Stimulated activated CD4-positive, alpha-beta T cell treated with anti-CD3 and anti-CD28 coated beads, Interleukin-4, amount 100 ng/mL, for 1 hour (primary cell): ENCODE measurements around the gene CD34.
"Not testable (repeated sequence)": the region's sequence is repeated elsewhere in the genome, so short reads cannot be mapped to it uniquely, and the experiment has no call there.

ENCODE experiments used
- DNase-seq: peaks from one replicate; pipeline ENCODE4 v3.0.0-alpha.2; 2020

CD34 gene

GRCh38 chr1:207896547-207896946 lies 14.4 kb downstream of the CD34 start:
- DNase-seq, result no peak

DNA sequence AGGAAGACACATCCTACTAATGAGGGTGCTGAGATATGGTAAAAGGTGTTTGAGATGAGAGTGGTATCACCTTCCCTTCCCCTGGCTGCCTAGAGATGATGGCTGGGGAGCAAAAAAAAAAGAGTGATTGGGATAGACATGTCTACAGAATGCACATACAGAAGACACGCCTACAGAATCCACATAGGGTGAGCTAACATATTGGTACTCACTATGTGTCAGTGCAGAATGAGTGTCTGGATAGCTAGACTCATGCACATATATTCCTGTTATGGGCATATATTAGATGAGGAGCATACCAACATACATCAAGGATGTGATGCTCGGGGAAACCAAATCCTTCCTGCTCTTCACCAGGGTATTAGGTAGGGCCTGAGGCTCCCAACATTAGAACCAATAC lies 16.2 kb downstream of the CD34 start:
- DNase-seq, result no peak

DNA sequence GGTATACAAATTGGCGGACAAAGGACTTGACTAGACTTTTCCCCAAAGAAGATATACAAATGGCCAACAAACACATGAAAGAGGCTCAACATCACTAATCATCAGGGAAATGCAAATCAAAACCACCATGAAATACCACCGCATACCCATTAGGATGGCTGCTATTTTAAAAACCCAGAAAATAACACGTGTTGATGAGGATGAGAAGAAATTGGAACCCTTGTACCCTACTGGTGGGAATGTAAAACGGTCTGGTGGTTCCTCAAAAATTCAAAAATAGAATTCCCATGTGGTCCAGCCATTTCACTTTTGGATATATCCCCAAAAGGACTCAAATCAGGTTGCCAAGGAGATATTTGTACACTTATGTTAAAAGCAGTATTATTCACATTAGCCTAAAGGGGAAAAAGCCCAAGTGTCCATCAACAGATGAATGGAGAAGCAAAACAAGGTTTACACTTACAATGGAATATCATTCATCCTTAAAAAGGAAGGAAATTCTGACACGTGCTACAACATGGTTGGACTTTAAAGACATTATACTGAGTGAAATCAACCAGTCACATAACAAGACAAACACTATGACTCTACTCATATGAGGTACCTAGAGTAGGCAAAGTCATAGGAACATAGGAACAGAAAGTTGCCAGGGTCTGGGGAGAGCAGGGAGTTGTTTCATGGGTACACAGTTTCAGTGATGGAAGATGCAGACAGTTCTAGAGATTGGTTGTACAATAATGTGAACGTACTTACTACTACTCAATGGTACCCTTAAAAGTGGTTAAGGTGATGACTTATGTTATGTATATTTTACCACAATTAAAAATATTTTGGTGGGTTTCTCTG lies 17.0 kb downstream of the CD34 start:
- DNase-seq, result no peak

DNA sequence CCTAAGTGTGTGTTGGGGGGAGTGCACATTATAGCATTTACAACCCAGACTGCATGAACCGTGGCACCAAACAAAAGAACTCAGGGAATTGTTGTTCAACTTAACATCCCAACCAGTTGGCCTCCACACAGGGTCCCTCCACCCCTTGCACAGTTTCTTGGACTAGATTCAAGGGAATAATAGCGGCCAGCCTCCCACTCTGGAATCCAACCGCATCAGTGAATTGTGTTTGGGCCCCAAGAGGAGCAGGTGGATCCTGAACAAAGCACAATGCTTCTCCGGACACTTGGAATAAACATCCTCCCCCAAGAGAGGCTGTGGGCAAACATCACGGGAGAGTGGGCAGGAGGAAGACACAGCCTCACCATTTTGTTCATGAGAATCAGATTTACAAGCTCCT lies 18.2 kb downstream of the CD34 start:
- DNase-seq, result no peak

DNA sequence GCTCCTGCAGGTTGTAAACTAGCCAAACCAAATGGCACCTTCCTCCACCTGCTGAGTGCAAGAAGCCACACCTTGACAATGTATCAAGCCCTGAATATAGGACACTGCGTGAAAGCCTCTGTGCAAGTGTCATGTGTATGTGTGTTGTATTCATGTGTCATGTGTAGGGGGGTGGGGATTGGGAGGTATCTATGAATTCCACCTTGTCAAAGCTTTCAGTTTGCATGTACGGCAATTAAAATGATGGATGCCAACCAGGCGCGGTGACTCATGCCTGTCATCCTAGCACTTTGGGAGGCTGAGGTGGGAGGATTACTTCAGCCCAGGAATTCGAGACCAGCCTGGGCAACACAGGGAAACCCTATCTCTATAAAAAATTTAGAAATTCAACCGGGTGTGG lies 19.8 kb downstream of the CD34 start:
- DNase-seq, result no peak

DNA sequence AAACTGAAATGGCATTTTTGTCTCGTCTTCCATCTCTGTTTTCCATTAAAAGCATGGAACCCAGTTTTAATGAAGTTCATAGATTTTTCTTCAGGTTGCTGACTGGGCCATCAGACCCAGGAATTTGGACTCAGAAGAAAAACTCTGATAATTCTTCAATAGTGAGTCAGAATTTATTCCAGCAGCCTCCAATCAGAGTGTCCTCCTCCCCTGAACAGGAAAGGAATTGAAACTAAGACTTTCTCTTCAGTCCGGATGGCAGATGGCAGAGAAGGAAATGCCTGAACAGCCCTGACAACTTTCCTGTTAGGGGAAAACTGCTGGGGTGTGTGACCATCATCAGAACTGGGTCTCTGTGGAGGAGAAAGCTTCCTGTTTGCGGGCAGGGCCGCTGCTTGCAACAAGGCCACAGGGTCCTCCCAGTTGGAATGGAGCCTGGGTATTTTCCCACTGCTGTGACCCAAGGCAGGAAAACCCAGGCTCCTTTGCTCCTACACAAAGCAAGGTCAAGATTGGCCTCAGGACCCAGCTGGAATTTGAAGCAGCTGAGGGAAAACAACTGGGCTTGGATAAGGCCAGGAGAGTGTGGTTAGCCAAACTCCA lies 20.7 kb downstream of the CD34 start:
- DNase-seq, result no peak

GRCh38 chr1:207888652-207889051 lies 22.3 kb downstream of the CD34 start:
- no peak for DNase-seq

GRCh38 chr1:207887542-207888201 lies 23.3 kb downstream of the CD34 start:
- DNase-seq, result no peak

- DNase-seq, result no peak
Observed at GRCh38 chr1:207886227-207886626, 24.7 kb downstream of the CD34 start.

- peak; percentile 67 for DNase-seq
Observed at GRCh38 chr1:207885129-207886032, 25.5 kb downstream of the CD34 start.

DNA sequence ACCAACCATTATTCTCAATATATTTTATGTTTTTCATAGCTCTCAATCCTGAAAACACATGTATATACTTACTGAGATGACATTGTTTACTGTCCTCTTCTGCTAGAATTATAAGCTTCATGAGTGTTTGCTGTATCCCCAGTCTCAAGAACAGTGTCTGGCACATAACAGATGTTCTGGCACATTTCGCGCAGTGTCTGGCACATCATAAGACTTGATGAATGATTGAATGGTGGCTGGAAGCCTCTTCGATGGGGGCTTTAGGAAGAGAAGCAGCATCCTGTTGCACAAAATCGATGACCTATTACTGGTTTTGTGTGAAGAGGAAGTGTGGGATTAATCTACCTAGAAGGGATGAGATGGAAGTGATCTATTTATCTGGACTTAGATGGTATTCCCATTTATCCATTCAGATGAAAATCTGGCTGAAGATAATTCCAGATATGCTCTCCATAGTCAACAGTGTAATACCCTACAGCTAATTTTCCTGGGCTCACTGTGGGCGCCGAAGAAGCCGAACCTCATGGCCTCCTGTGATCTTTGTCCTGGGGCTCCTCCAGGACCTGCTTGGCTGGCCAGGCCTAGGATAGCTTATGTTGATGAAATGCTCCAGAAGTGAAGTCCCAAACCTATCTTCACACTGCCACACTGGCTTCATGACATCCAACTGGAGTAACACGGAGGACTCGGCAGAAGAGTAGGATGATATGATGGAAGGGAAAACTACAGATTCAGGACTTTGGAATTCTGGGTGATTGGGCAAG lies 26.5 kb downstream of the CD34 start:
- no peak for DNase-seq

GRCh38 chr1:207883660-207884250 lies 27.2 kb downstream of the CD34 start:
- no peak for DNase-seq

- DNase-seq, result no peak
Observed at GRCh38 chr1:207883104-207883651, 27.7 kb downstream of the CD34 start.

GRCh38 chr1:207882692-207883091 lies 28.2 kb downstream of the CD34 start:
- no peak for DNase-seq

GRCh38 chr1:207878939-207879338 lies 32.0 kb downstream of the CD34 start:
- DNase-seq, result no peak

DNA sequence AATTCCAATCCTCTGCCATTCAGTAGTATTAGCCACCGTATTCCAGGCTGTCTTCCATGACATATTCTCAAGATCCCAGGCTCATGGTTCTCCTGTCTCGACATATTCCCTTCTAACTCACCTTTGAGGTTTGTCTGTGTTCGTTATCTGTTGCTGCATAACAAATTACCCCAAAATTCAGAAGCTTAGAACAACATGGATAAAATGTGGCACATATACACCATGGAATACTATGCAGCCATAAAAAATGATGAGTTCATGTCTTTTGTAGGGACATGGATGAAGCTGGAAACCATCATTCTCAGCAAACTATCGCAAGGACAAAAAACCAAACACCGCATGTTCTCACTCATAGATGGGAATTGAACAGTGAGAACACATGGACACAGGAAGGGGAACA lies 33.0 kb downstream of the CD34 start:
- DNase-seq, result not testable (repeated sequence)

- no peak for DNase-seq
Observed at GRCh38 chr1:207876131-207876530, 34.8 kb downstream of the CD34 start.

DNA sequence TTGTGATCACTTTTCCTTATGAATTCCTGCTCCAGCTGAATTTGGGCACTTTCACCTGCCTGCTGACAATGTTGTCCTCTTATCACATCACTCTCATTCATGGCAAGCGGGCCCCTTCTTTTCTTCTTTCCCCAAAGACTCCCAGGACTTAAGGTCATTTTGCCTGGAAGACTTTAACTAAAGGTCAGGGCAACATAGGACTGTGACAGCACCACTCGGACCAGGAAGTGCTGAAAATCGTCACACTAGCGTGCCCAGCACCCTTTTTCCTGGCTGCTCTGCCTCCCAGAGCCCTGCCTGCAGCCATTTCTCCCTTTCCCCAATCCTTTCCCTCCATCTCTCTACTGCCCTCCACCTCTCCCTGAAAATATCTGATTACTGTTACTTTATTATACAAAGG lies 35.4 kb downstream of the CD34 start:
- DNase-seq, result no peak

- no peak for DNase-seq
Observed at GRCh38 chr1:207873055-207873890, 37.7 kb downstream of the CD34 start.

- no peak for DNase-seq
Observed at GRCh38 chr1:207872621-207873020, 38.3 kb downstream of the CD34 start.
